A172 (cell line): ENCODE results near the gene ACOT2. TPM values are rescaled to one million over a fixed set of nuclear protein-coding genes. Genes with fewer than 3 reads are reported as not detected.
"Not testable (repeated sequence)": the region's sequence is repeated elsewhere in the genome, so short reads cannot be mapped to it uniquely, and the experiment has no call there.

Experiments
- DNase-seq: peaks from one replicate; pipeline ENCODE4 v3.0.0-alpha.2; 2015; ENCODE audit warnings: low spot score
- total RNA-seq: library from RNA; depleted of rRNA; stranded (reverse); fragments of >200 nt; shearing (Covaris generic); gene quantifications from 2 replicates; pipeline ENCODE4 v1.2.3, GENCODE V29; 2014; rRNA removed

ACOT2 gene
- total RNA-seq: 14.5 and 17.0 TPM in 2 replicates

- peak; percentile 79 for DNase-seq
These were observed at the start of gene ACOT2 for GRCh38 chr14:73569185-73569958. TSS of gene ACOT2 (plus strand) at chr14:73569213. CDS start at chr14:73569241, 28 bp downstream.

GRCh38 chr14:73521229-73521628 is 47.8 kb upstream of the ACOT2 start:
- no peak for DNase-seq

GRCh38 chr14:73524493-73524892 is 44.5 kb upstream of the ACOT2 start:
- DNase-seq: no peak

- peak; percentile 56 for DNase-seq
These were observed 42.7 kb upstream of the ACOT2 start for GRCh38 chr14:73526036-73526984.

- DNase-seq: not testable (repeated sequence)
These were observed 39.7 kb upstream of the ACOT2 start for GRCh38 chr14:73529356-73529755.

GRCh38 chr14:73531971-73532370 is 37.0 kb upstream of the ACOT2 start:
- not testable (repeated sequence) for DNase-seq

- DNase-seq: not testable (repeated sequence)
These were observed 31.6 kb upstream of the ACOT2 start for GRCh38 chr14:73537244-73538045.

GRCh38 chr14:73539017-73539416 is 30.0 kb upstream of the ACOT2 start:
- DNase-seq: peak; percentile 23

GRCh38 chr14:73542961-73543360 is 26.1 kb upstream of the ACOT2 start:
- not testable (repeated sequence) for DNase-seq

GRCh38 chr14:73545353-73545752 is 23.7 kb upstream of the ACOT2 start:
- not testable (repeated sequence) for DNase-seq

- DNase-seq: not testable (repeated sequence)
These were observed 19.9 kb upstream of the ACOT2 start for GRCh38 chr14:73549097-73549496.

- not testable (repeated sequence) for DNase-seq
These were observed 19.0 kb upstream of the ACOT2 start for GRCh38 chr14:73549889-73550524.

GRCh38 chr14:73553845-73554244 is 15.2 kb upstream of the ACOT2 start:
- DNase-seq: no peak

GRCh38 chr14:73557201-73557600 is 11.8 kb upstream of the ACOT2 start:
- not testable (repeated sequence) for DNase-seq

- not testable (repeated sequence) for DNase-seq
These were observed 10.8 kb upstream of the ACOT2 start for GRCh38 chr14:73558238-73558637.

- DNase-seq: not testable (repeated sequence)
These were observed 6.8 kb upstream of the ACOT2 start for GRCh38 chr14:73562256-73562655.

- not testable (repeated sequence) for DNase-seq
These were observed 6.3 kb upstream of the ACOT2 start for GRCh38 chr14:73562696-73563095.

- DNase-seq: not testable (repeated sequence)
These were observed 2.6 kb upstream of the ACOT2 start for GRCh38 chr14:73566431-73566830.

GRCh38 chr14:73566935-73567334 is 2.1 kb upstream of the ACOT2 start:
- DNase-seq: not testable (repeated sequence)

GRCh38 chr14:73567358-73567757 is 1.7 kb upstream of the ACOT2 start:
- no peak for DNase-seq
